ENCODE measurements around the gene PHF12. TPM values are rescaled to one million over a fixed set of nuclear protein-coding genes. Genes with fewer than 3 reads are reported as not detected.

PHF12 gene
- total RNA-seq, 1 donor from 2014 or later = 43.5 TPM

- DNase-seq (ENCODE audit: low read depth) = no peak
- no peak overlapping the region for H3K4me3 ChIP-seq (ENCODE audit: low read depth, low read length)
- no peak for TF ChIP-seq CTCF (conservative IDR thresholded peaks at IDR 0.05; ENCODE audit: low read depth, low read length)
These were observed 3.6 kb upstream of the PHF12 start for GRCh38 chr17:28954886-28955285.

- TF ChIP-seq CTCF (conservative IDR thresholded peaks at IDR 0.05; ENCODE audit: low read depth, low read length) = peak; percentile 86
- no peak overlapping the region for H3K4me3 ChIP-seq (ENCODE audit: low read depth, low read length)
- DNase-seq (ENCODE audit: low read depth) = no peak
These were observed 2.3 kb upstream of the PHF12 start for GRCh38 chr17:28953444-28954118.

GRCh38 chr17:28951991-28952975 lies 965 bp upstream of the PHF12 start:
- TF ChIP-seq CTCF (conservative IDR thresholded peaks at IDR 0.05; ENCODE audit: low read depth, low read length) = no peak
- peak; percentile 95 for DNase-seq (ENCODE audit: low read depth)
- peak overlapping the region; percentile 81 for H3K4me3 ChIP-seq (ENCODE audit: low read depth, low read length)

GRCh38 chr17:28950752-28951427 lies 428 bp downstream of the PHF12 start:
- DNase-seq (ENCODE audit: low read depth) = no peak
- H3K4me3 ChIP-seq (ENCODE audit: low read depth, low read length) = peak overlapping the region; percentile 96
- no peak for TF ChIP-seq CTCF (conservative IDR thresholded peaks at IDR 0.05; ENCODE audit: low read depth, low read length)

GRCh38 chr17:28950017-28950751 lies 1.1 kb downstream of the PHF12 start:
- H3K4me3 ChIP-seq (ENCODE audit: low read depth, low read length) = peak overlapping the region; percentile 96
- no peak for DNase-seq (ENCODE audit: low read depth)
- no peak for TF ChIP-seq CTCF (conservative IDR thresholded peaks at IDR 0.05; ENCODE audit: low read depth, low read length)
